DND-41 (cell line): ENCODE data around the gene NAT10.

Experiments used
- ATAC-seq: fragments of 200-7000 bp; cut with Tn5 transposase; 3 replicates; pipeline ENCODE4 v1.9.1; 2021; ENCODE audit warnings: low read depth; ENCODE audit not compliant: insufficient read depth
- DNase-seq: peaks from one replicate; pipeline ENCODE4 v3.0.0-alpha.2; 2020
- H2AFZ ChIP-seq: 2 replicates; pipeline ENCODE4 v1.6.0; 2012; ENCODE audit warnings: low read depth, low read length
- H3K27ac ChIP-seq: 2 replicates; pipeline ENCODE4 v1.5.1; 2012; ENCODE audit warnings: low read length, inconsistent platforms
- H3K27me3 ChIP-seq: fragments of 200-600 bp; sonication (generic); 2 replicates; pipeline ENCODE4 v1.6.0; 2012; ENCODE audit warnings: low read length, mild to moderate bottlenecking, inconsistent platforms; ENCODE audit not compliant: insufficient read depth, poor library complexity
- H3K36me3 ChIP-seq: 2 replicates; pipeline ENCODE4 v1.5.1; 2012; ENCODE audit warnings: low read length, inconsistent platforms; ENCODE audit not compliant: insufficient read depth
- H3K4me1 ChIP-seq: 2 replicates; pipeline ENCODE4 v1.5.1; 2012; ENCODE audit warnings: mild to moderate bottlenecking, low read length; ENCODE audit not compliant: insufficient read depth
- H3K4me2 ChIP-seq: 2 replicates; pipeline ENCODE4 v1.6.0; 2012; ENCODE audit warnings: mild to moderate bottlenecking, moderate library complexity, low read length, inconsistent platforms; ENCODE audit not compliant: insufficient read depth
- H3K4me3 ChIP-seq, 2 experiments: fragments of 200-600 bp in 1 of 2; shearing (Covaris generic) in 1 of 2; 2 replicates each; pipeline ENCODE4 v1.5.1; 2012 to 2016; ENCODE audit warnings: inconsistent platforms in 2 of 2, low read length in 2 of 2, mild to moderate bottlenecking in 2 of 2, low read depth in 1 of 2, moderate library complexity in 1 of 2
- H3K79me2 ChIP-seq: 2 replicates; pipeline ENCODE4 v1.6.0; 2012; ENCODE audit warnings: low read length, inconsistent platforms; ENCODE audit not compliant: insufficient read depth
- H3K9ac ChIP-seq: 2 replicates; pipeline ENCODE4 v1.6.0; 2012; ENCODE audit warnings: low read depth, mild to moderate bottlenecking, inconsistent platforms, low read length, moderate library complexity
- H3K9me3 ChIP-seq: 2 replicates; pipeline ENCODE4 v1.5.1; 2012; ENCODE audit warnings: low read length, moderate library complexity, mild to moderate bottlenecking, inconsistent platforms; ENCODE audit not compliant: insufficient read depth, severe bottlenecking
- H4K20me1 ChIP-seq: 2 replicates; pipeline ENCODE4 v1.6.0; 2012; ENCODE audit warnings: low read length; ENCODE audit not compliant: insufficient read depth
- EZH2 ChIP-seq: IDR thresholded peaks from 3 replicates; pipeline ENCODE4 v1.6.1; 2012; ENCODE audit warnings: borderline replicate concordance, low read depth, mild to moderate bottlenecking, moderate library complexity, low read length, inconsistent platforms; ENCODE audit not compliant: severe bottlenecking
- TF ChIP-seq, protein P1 (sequence below): IDR thresholded peaks from 2 replicates; pipeline ENCODE4 v1.5.1; 2012; ENCODE audit warnings: borderline replicate concordance, low read length, moderate library complexity, mild to moderate bottlenecking; ENCODE audit not compliant: poor library complexity, severe bottlenecking; ENCODE audit errors: extremely low read depth

The NAT10 gene

DNA sequence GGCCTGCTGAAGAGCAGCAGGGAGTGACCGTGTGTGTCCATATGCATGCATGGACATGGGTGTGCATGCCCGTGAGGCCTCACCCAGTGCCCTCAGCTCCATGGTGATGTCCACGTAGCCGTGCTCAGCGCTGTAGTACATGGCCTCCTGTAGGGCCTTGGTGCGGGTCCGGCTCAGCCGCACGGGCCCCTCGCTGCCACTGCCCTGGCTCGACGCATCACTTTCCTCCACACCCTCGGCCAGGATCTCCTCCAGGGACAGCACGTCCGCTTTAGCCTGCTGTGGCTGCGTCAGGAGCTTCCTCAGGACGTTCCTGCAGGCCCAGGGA lies 57.0 kb downstream of the NAT10 start:
- DNase-seq (no peak), ATAC-seq (no peak)
- no peaks in the 10 kb centered on the region for H3K79me2 ChIP-seq
- H2AFZ ChIP-seq: no peak overlapping the region
- H3K4me1 ChIP-seq: no peaks in the 10 kb centered on the region
- TF ChIP-seq, protein P1, sequence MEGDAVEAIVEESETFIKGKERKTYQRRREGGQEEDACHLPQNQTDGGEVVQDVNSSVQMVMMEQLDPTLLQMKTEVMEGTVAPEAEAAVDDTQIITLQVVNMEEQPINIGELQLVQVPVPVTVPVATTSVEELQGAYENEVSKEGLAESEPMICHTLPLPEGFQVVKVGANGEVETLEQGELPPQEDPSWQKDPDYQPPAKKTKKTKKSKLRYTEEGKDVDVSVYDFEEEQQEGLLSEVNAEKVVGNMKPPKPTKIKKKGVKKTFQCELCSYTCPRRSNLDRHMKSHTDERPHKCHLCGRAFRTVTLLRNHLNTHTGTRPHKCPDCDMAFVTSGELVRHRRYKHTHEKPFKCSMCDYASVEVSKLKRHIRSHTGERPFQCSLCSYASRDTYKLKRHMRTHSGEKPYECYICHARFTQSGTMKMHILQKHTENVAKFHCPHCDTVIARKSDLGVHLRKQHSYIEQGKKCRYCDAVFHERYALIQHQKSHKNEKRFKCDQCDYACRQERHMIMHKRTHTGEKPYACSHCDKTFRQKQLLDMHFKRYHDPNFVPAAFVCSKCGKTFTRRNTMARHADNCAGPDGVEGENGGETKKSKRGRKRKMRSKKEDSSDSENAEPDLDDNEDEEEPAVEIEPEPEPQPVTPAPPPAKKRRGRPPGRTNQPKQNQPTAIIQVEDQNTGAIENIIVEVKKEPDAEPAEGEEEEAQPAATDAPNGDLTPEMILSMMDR: no peak
- no peak for TF ChIP-seq EZH2
- H3K36me3 ChIP-seq: no peaks in the 10 kb centered on the region
- H3K9me3 ChIP-seq: no peaks in the 10 kb centered on the region
- no peak overlapping the region for H3K27ac ChIP-seq
- no peaks in the 10 kb centered on the region for H3K27me3 ChIP-seq
- H4K20me1 ChIP-seq: peaks cover 5% of the 10 kb centered on the region; the same call in 1 of the 2 replicates
- H3K4me3 ChIP-seq: no peak overlapping the region
- H3K9ac ChIP-seq: no peak overlapping the region
- H3K4me2 ChIP-seq: no peak overlapping the region

DNA sequence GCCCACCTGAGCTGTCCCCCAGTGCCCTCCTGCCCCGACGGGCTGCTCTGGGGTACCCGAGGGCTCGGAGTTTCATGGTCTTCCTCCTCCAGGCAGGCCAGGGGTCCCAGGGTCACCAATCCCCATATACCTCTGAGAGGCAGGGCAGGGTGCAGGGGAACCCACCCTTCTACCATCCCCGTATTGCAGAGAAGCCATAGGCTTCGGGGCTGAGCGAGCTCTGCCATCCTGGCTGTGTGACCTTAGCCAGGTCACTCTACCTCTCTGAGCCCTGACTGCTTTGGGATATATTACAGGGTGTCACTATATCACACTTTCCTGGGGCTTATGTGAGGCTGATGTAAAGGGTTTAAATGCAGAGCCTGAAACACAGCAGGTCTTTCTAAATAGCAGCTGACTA lies 57.4 kb downstream of the NAT10 start:
- Histone ChIP-seq H3K4me3 (no peak overlapping the region), H3K9ac (no peak overlapping the region), H3K79me2 (no peaks in the 10 kb centered on the region), H3K4me1 (no peaks in the 10 kb centered on the region), H3K4me2 (no peak overlapping the region), H3K27ac (no peak overlapping the region), H2AFZ (no peak overlapping the region), H3K36me3 (no peaks in the 10 kb centered on the region), H4K20me1 (peaks cover 5% of the 10 kb centered on the region; the same call in 1 of the 2 replicates), H3K9me3 (no peaks in the 10 kb centered on the region), H3K27me3 (no peaks in the 10 kb centered on the region)
- TF ChIP-seq EZH2: no peak
- TF ChIP-seq, protein P1: no peak
- no peak for DNase-seq
- no peak for ATAC-seq

DNA sequence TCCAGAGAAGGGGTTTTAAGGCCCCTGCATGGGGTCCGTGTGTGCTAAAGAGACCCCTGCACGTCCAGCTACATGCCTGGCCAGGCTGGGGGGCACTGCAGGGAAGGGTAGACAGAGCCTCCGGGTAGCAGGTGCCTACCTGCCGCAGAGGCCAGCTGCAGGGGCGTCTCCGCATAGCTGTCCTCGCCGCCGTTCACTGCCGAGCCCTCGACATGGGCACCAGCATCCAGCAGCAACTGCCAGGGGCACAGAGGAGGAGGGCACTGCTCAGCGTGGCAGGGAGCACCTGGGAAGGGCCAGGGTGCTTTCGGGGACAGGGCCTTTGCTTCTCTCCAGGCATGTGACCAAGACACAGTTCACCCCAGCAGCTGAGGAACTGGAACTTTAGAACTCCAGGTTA lies 59.7 kb downstream of the NAT10 start:
- H3K27ac ChIP-seq: no peak overlapping the region
- no peaks in the 10 kb centered on the region for H3K36me3 ChIP-seq
- ATAC-seq: no peak
- H3K4me1 ChIP-seq: no peaks in the 10 kb centered on the region
- H3K79me2 ChIP-seq: no peaks in the 10 kb centered on the region
- no peak overlapping the region for H3K9ac ChIP-seq
- H3K4me2 ChIP-seq: no peak overlapping the region
- no peak for DNase-seq
- H3K9me3 ChIP-seq: no peaks in the 10 kb centered on the region
- H3K27me3 ChIP-seq: no peaks in the 10 kb centered on the region
- H4K20me1 ChIP-seq: peaks cover 5% of the 10 kb centered on the region; the same call in 1 of the 2 replicates
- H2AFZ ChIP-seq: no peak overlapping the region
- TF ChIP-seq EZH2: no peak
- TF ChIP-seq, protein P1: no peak
- no peak overlapping the region for H3K4me3 ChIP-seq
